DLD1 (cell line): Measurements from ENCODE around the gene LRP3.

ENCODE experiments used
- in situ Hi-C: cut with HindIII; loops from 2 replicates; pipeline ENCODE4 v1.10.0; 2017; ENCODE audit warnings: low sequenced_read_pairs

Gene LRP3

GRCh38 chr19:33249740-33250366 is 55.7 kb downstream of the LRP3 start:
- in situ Hi-C loops = loop anchor here (10.0 kb wide), 1 partner anchor 155 kb away; no protein-coding TSS in a partner anchor

- in situ Hi-C loops = no loop called here
These were observed 56.4 kb downstream of the LRP3 start for GRCh38 chr19:33250500-33250899.

- in situ Hi-C loops = no loop called here
These were observed 56.9 kb downstream of the LRP3 start for GRCh38 chr19:33251076-33251475.

- in situ Hi-C loops = no loop called here
These were observed 57.5 kb downstream of the LRP3 start for GRCh38 chr19:33251526-33252090.

- in situ Hi-C loops = no loop called here
These were observed 58.4 kb downstream of the LRP3 start for GRCh38 chr19:33252418-33252962.

GRCh38 chr19:33252971-33253370 is 58.8 kb downstream of the LRP3 start:
- in situ Hi-C loops = no loop called here

- in situ Hi-C loops = no loop called here
These were observed 60.2 kb downstream of the LRP3 start for GRCh38 chr19:33254245-33254824.

- in situ Hi-C loops = no loop called here
These were observed 61.7 kb downstream of the LRP3 start for GRCh38 chr19:33255781-33256180.

- in situ Hi-C loops = no loop called here
These were observed 62.1 kb downstream of the LRP3 start for GRCh38 chr19:33256261-33256660.

GRCh38 chr19:33257828-33258227 is 63.7 kb downstream of the LRP3 start:
- in situ Hi-C loops = no loop called here
